A204.1 (cell line): ENCODE results near the gene ESF1.
"Not testable (repeated sequence)": the region's sequence is repeated elsewhere in the genome, so short reads cannot be mapped to it uniquely, and the experiment has no call there.

Experiments used
- FAIRE-seq: peaks from 2 replicates; lab custom pipeline; 2012; peaks lifted over from hg19 to GRCh38; lab: Jason Lieb, UNC

The ESF1 gene

GRCh38 chr20:13788167-13788834 is 3.6 kb upstream of the ESF1 start:
- peak; percentile 87 for FAIRE-seq

- no peak for FAIRE-seq
These were observed 1.6 kb upstream of the ESF1 start for GRCh38 chr20:13786143-13786828.

DNA sequence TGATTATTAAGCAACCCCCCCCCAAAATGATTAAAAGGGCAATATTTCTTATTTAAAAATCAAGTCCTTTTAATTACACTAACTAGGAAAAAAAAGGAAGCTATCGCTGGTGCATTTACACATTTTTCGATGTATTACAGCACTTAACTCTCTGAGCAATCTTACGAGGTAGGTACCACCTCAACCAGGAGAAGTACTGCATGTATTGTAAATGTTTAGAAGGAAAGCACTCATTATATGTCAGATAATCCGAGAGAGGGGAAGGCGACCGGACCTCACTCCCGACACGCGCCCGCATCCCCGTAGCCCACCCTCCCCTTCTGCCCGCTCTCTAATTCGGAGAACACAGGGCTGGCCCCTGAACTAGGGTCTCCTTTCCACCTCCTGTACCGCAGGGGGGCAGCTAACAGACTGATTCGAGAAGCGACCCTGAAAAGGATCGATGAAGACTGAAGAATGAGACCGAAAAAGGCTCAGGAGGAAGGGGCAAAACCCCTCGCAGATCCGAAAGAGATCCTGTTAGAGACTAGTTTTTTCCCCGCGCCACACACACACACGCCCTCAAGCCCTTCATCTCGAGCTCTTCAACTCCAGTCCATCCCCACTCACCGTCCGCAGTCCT is 337 bp downstream of the ESF1 start:
- no peak for FAIRE-seq

GRCh38 chr20:13783528-13783927 is 1.2 kb downstream of the ESF1 start:
- no peak for FAIRE-seq

DNA sequence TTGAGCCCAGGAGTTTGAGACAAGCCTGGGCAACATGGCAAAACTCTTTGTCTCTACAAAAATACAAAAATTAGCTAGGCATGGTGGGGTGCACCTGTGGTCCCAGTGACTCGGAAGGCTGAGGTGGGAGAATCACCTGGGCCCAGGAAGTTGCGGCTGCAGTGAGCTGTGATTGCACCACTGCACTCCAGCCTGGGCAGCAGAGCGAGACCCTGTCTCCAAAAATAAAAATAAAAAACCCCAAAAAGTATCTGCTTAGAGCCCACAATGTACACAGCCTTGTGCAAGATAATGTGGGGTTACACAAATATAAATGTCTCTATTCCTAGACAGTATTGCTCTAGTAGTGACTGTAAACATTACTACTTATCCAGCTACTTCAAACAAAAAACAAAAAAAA is 5.9 kb downstream of the ESF1 start:
- no peak for FAIRE-seq

DNA sequence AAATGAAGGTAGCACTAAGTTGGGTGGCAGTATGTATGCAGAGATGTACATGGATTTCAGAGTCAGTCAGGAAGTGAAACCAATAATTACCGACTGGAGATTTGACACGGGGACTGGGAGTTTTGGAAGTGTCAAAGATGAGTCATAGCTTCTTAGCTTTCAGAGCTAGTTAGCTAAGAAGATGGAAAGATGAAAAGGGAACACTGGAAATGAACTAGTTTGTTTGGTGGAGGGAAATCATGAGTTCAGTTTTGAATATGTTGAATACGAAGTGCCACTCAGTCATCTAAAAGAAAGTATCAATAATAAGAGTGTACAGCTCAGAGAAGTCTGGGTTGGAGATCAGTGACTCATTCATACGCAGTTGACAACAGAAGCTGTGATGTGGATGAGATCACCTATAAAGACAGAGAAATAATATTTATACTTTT is 7.5 kb downstream of the ESF1 start:
- FAIRE-seq = no peak

DNA sequence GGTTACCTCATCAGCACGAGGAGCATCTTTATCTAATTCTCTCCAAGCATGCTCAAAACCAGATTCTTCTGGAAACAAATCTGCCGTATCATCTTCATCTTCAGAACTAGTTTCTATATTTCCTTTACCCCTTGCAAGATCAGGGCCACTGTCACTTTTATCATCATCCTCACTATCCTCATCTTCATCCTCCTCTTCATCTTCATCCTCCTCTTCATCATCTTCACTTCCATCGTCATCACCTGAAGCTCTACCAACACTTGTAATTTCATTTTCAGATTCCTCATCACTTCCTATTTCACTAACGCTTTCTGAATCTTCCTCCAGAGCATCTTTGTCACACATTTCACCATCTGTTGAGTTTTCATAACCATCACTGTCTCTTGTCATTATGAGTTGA is 8.9 kb downstream of the ESF1 start:
- no peak for FAIRE-seq

- FAIRE-seq = no peak
These were observed 12.2 kb downstream of the ESF1 start for GRCh38 chr20:13772529-13772928.

DNA sequence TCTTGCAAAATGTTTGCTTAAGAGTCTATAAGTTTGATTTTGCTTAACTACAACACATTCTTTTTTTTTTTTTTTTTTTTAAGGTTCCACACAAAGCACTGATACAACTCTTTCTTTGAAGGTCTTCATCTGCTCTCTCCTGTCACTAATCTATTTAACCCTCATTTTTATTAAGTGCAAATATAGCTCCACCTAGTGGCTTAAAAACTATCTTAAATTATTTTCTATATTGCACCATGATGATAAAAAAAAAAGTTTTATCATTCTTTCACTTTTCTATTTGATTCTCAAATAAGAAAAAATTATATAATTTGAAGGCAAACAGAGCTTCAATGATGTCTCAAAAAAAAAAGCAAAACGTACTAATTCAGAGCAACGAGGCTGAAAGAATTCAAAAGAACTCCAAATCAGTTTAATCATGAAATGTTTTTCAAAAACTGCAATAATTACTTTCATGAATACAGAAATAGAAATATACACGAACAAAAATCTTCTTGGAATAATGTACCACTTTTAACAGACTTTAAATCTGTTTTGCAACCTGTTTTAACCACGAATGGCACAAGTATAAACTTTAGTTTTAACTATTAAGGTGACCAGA is 12.8 kb downstream of the ESF1 start:
- FAIRE-seq = peak; percentile 97

DNA sequence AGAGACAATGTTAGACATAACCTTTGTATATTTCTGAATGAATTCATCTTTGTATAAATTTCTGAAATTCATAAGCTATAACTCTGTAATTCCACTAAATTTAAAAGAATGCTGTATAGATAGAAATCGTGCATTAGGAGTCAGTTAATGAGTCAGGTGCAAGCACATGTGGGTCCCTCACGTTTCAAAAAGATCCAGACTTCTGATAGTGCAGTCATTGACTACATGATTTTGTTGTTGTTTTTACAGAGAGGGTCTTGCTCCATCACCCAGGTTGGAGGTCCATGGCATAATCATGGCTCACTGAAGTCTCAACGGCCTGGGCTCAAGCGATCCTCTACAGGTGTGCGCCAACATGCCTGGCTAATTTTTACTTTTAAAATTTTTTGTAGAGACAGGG is 14.6 kb downstream of the ESF1 start:
- no peak for FAIRE-seq

DNA sequence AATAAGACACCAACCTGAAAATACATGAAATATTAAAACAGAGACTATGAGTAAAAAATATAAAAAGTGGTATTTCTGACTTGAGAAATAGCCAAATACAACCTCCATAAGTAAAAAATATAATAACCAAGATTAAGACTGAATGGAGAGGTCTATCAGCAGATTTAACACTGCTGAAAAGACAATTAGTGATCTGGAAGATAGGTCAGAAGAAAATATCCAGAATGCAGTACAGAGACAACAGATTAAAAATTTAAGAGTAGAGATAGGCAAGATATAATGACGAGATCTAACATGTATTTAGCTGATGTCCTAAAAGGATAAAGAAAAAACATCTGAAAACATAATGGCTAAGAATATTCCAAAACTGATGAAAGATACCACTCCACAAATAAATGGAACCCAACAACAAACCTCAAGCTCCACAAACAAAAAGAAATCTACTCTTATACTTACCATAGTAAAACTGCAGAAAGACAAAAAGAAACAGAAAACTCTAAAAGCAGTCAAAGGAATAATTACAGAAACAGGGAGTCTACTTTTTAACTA is 18.8 kb downstream of the ESF1 start:
- FAIRE-seq = no peak

- no peak for FAIRE-seq
These were observed 19.4 kb downstream of the ESF1 start for GRCh38 chr20:13765299-13765698.

DNA sequence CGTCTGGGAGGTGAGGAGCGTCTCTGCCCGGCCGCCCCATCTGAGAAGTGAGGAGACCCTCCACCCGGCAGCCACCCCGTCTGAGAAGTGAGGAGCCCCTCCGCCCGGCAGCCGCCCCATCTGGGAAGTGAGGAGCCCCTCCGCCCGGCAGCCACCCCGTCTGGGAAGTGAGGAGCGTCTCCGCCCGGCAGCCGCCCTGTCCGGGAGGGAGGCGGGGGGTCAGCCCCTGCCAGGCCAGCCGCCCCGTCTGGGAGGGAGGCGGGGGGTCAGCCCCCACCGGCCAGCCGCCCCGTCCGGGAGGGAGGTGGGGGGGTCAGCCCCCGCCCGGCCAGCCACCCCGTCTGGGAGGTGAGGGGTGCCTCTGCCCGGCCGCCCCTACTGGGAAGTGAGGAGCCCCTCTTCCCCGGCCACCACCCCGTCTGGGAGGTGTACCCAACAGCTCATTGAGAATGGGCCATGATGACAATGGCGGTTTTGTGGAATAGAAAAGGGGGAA is 24.2 kb downstream of the ESF1 start:
- FAIRE-seq = not testable (repeated sequence)

GRCh38 chr20:13758884-13759283 is 25.8 kb downstream of the ESF1 start:
- no peak for FAIRE-seq

DNA sequence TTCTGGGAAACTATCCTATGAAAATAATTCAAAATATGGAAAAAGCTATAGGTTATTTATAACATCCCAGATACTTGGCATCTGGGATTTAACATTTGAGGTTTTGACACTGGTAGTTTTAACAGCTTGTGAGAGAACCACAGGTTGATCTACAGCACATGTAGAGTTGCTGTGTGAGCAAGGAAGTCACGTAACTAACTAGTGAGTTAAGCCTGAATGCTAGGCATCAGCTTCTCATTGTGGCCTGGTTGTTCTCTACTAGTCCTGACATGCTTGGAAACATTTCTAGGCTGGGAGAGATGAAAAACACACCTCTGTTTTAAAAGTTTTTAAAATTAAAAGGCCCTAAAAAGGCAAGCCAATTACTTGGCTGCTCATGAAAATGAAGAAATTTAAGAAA is 28.2 kb downstream of the ESF1 start:
- FAIRE-seq = no peak

DNA sequence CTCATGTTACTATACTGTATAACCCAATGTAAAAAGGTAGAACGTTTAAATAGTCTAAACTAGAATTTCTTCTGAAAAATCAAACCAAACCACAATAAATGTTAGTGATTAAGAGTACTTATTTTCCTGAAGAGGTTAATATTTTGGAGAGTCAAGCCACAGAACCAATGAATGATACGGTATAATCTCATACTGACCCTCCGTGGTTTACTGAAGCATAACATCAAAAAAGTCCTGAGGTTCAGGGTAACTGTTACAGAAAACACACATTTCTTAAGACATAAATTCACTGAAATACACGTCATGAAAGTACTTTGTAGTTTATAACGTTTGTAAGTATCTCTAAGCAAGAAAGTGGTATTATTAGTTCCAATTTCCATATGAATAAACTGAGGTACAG is 28.9 kb downstream of the ESF1 start:
- no peak for FAIRE-seq

DNA sequence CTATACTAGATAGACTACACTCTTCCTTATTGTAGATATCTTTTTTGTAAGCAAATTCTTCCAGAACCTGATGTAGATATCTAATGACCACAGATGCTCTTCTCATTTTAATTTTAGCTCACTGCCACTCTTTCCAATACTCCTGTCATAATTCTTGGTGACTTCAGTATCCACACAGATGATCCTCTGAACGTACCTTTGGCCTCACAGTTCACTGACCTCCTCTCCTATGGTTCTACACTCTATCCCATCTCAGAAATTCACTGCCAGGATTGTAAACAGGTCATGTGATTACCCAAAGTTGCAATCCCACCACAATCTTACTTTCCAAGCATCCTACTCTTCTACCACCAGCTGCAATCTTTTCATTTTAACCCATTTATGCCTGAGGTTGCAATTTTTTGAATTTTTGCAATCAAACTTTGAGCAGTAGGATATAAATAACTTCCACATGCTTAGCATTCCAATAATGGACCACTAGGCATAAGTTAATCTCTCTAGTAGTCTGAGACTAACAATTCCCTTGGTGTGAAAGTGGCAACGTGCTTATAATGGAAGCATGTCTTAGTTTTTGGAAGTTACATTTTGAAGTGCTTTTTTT is 31.2 kb downstream of the ESF1 start:
- no peak for FAIRE-seq

- no peak for FAIRE-seq
These were observed 34.9 kb downstream of the ESF1 start for GRCh38 chr20:13749811-13750210.

- FAIRE-seq = no peak
These were observed 38.9 kb downstream of the ESF1 start for GRCh38 chr20:13745784-13746183.

DNA sequence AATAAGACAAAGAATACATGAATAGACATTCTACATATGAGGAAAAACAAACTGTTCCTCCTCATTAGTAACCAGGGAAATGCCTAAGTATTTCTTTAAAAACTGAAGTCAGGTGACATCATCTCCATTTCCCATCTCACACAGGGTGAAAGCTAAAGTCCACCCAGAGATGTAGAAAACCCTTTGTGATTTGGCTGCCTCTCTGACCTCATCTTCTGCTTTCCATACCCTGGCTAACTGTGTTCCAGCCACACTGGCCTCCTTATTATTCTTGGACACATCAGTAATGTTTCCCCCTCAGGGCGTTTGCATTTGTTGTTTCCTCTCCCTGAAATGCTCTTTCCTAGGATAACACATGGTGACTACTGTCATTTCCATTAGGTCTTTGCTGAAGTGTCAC is 40.4 kb downstream of the ESF1 start:
- no peak for FAIRE-seq

DNA sequence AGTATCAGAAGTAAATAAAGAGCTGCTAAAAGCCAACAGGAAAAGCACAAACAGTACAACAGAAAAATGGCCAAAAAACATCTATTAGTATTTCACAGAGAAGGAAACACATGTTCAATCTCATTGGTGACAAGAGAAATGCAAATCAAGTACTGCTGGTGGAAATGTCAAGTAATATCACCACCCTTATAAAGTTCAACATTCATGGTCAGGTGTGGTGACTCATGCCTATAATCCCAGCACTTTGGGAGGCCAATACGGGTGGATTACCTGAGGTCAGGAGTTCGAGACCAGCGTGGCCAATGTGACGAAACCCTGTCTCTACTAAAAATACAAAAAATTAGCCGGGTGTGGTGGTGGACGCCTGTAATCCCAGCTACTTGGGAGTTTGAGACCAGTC is 42.8 kb downstream of the ESF1 start:
- FAIRE-seq = no peak
